Peyer's patch (tissue), 4 donors: ENCODE results near the gene SYT7.

Experiments
- POLR2A ChIP-seq, 2 donors: fragments of 450-650 bp; IDR thresholded peaks; one replicate each; pipeline ENCODE4 v1.5.1; 2017; ENCODE audit warnings: antibody characterized with exemption in 2 of 2, mild to moderate bottlenecking in 2 of 2, moderate library complexity in 2 of 2
- TF ChIP-seq, protein P1 (sequence below), 6 experiments: fragments of 450-650 bp in 4 of 6; fragments of 200-600 bp in 2 of 6; sonication (generic) in 1 of 6; IDR thresholded peaks; one replicate each; pipeline ENCODE4 v1.5.1; 2017 to 2019; ENCODE audit warnings: antibody characterized with exemption in 6 of 6, mild to moderate bottlenecking in 3 of 6, moderate library complexity in 1 of 6

GRCh38 chr11:61487342-61488025, 93.4 kb downstream of the SYT7 start:
- TF ChIP-seq, protein P1, sequence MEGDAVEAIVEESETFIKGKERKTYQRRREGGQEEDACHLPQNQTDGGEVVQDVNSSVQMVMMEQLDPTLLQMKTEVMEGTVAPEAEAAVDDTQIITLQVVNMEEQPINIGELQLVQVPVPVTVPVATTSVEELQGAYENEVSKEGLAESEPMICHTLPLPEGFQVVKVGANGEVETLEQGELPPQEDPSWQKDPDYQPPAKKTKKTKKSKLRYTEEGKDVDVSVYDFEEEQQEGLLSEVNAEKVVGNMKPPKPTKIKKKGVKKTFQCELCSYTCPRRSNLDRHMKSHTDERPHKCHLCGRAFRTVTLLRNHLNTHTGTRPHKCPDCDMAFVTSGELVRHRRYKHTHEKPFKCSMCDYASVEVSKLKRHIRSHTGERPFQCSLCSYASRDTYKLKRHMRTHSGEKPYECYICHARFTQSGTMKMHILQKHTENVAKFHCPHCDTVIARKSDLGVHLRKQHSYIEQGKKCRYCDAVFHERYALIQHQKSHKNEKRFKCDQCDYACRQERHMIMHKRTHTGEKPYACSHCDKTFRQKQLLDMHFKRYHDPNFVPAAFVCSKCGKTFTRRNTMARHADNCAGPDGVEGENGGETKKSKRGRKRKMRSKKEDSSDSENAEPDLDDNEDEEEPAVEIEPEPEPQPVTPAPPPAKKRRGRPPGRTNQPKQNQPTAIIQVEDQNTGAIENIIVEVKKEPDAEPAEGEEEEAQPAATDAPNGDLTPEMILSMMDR (IDR thresholded peaks at IDR 0.05): no peak
- no peak for TF ChIP-seq POLR2A (IDR thresholded peaks at IDR 0.05)
